Endothelial cell of umbilical vein (primary cell): ENCODE data around the gene MCU. TPM values are rescaled to one million over a fixed set of nuclear protein-coding genes. Genes with fewer than 3 reads are reported as not detected.

Experiments used
- BruUV-seq: library from RNA; stranded (reverse); fragments of 400-500 nt; replicated peaks from 2 replicates; lab custom pipeline; 2021; lab: Mats Ljungman, UMichigan
- CTCF ChIA-PET: fragments of 300-600, 350-600 bp; sonication (Branson Sonifier 250); formaldehyde crosslinking; loops from one replicate; lab custom pipeline; 2021; ENCODE audit warnings: antibody characterized with exemption, inconsistent platforms; lab: Charles Lee
- POLR2A ChIA-PET: fragments of 300-600, 350-600 bp; sonication (Branson Sonifier 250); formaldehyde crosslinking; loops from one replicate; lab custom pipeline; 2021; ENCODE audit warnings: antibody characterized with exemption, inconsistent platforms; lab: Charles Lee
- DNase-seq: peaks from one replicate; pipeline ENCODE4 v3.0.0-alpha.2; 2011; ENCODE audit warnings: low read depth, low spot score
- FAIRE-seq: peaks from 2 replicates; lab custom pipeline; 2011; peaks lifted over from hg19 to GRCh38; lab: Jason Lieb, UNC
- H2AFZ ChIP-seq: 2 replicates; pipeline ENCODE4 v1.6.0; 2012; ENCODE audit warnings: low read depth, low read length, control low read depth, inconsistent platforms
- H3K27ac ChIP-seq: 2 replicates; pipeline ENCODE4 v1.5.1; 2011; ENCODE audit warnings: low read depth, mild to moderate bottlenecking, control low read depth, low read length, moderate library complexity; ENCODE audit not compliant: insufficient read depth
- H3K27me3 ChIP-seq, 2 experiments: 2 replicates each; pipeline versions ENCODE4 v1.6.0 to v1.6.1; 2011; ENCODE audit warnings: low read length in 2 of 2, mixed read lengths in 1 of 2; ENCODE audit not compliant: control insufficient read depth in 2 of 2, insufficient read depth in 2 of 2
- H3K36me3 ChIP-seq, 2 experiments: 2 replicates in 1 of 2; 3 replicates in 1 of 2; pipeline ENCODE4 v1.5.1; 2011; ENCODE audit warnings: low read length in 2 of 2, mild to moderate bottlenecking in 1 of 2, moderate library complexity in 1 of 2; ENCODE audit not compliant: control insufficient read depth in 2 of 2, insufficient read depth in 2 of 2; ENCODE audit errors: extremely low read depth in 1 of 2
- H3K4me1 ChIP-seq: 3 replicates; pipeline ENCODE4 v1.5.1; 2011; ENCODE audit warnings: mild to moderate bottlenecking, low read length; ENCODE audit not compliant: control insufficient read depth, insufficient read depth; ENCODE audit errors: extremely low read depth
- H3K4me2 ChIP-seq: 2 replicates; pipeline ENCODE4 v1.6.1; 2011; ENCODE audit warnings: low read length, control low read depth, mixed read lengths; ENCODE audit not compliant: insufficient read depth
- H3K4me3 ChIP-seq, 3 experiments: fragments of 200-600 bp in 1 of 3; sonication (generic), shearing (Covaris generic) in 1 of 3; replicated peaks in 1 of 3; 2 replicates each; pipeline ENCODE4 v1.5.1; 2011 to 2016; ENCODE audit warnings: control low read depth in 3 of 3, low read length in 3 of 3, mild to moderate bottlenecking in 2 of 3, inconsistent platforms in 1 of 3, low read depth in 1 of 3, moderate library complexity in 1 of 3; ENCODE audit not compliant: insufficient read depth in 1 of 3
- H3K79me2 ChIP-seq: 2 replicates; pipeline ENCODE4 v1.6.0; 2012; ENCODE audit warnings: low read length, inconsistent platforms; ENCODE audit not compliant: control insufficient read depth, insufficient read depth
- H3K9ac ChIP-seq: replicated peaks from 2 replicates; pipeline ENCODE3; 2011; ENCODE audit warnings: low read length, control low read depth; ENCODE audit not compliant: insufficient read depth; ENCODE audit errors: extremely low read depth
- H3K9me1 ChIP-seq: replicated peaks from 3 replicates; pipeline ENCODE4 v1.6.0; 2011; ENCODE audit warnings: mild to moderate bottlenecking, low read length; ENCODE audit not compliant: control insufficient read depth, insufficient read depth; ENCODE audit errors: extremely low read depth
- H3K9me3 ChIP-seq: replicated peaks from 2 replicates; pipeline ENCODE4 v1.5.1; 2012; ENCODE audit warnings: low read length, inconsistent platforms; ENCODE audit not compliant: control insufficient read depth, insufficient read depth
- H4K20me1 ChIP-seq: replicated peaks from 2 replicates; pipeline ENCODE3; 2011; ENCODE audit warnings: mild to moderate bottlenecking, low read length; ENCODE audit not compliant: control insufficient read depth, insufficient read depth; ENCODE audit errors: extremely low read depth
- EZH2 ChIP-seq: IDR thresholded peaks from 2 replicates; pipeline ENCODE4 v1.6.1; 2012; ENCODE audit warnings: borderline replicate concordance, low read depth, mild to moderate bottlenecking, moderate library complexity, low read length, inconsistent platforms; ENCODE audit not compliant: severe bottlenecking
- FOS ChIP-seq: IDR thresholded peaks from 2 replicates; pipeline ENCODE4 v1.6.1; 2011; ENCODE audit warnings: mild to moderate bottlenecking, low read length, moderate library complexity, borderline replicate concordance; ENCODE audit not compliant: insufficient read depth
- GATA2 ChIP-seq: IDR thresholded peaks from 2 replicates; pipeline ENCODE4 v1.7.0; 2011; ENCODE audit warnings: low read depth, mild to moderate bottlenecking, moderate library complexity, mixed read lengths, low read length; ENCODE audit not compliant: insufficient read length, insufficient read depth
- JUN ChIP-seq: IDR thresholded peaks from 2 replicates; pipeline ENCODE4 v1.6.1; 2011; ENCODE audit warnings: borderline replicate concordance, low read depth; ENCODE audit not compliant: insufficient read length, insufficient read depth
- MYC ChIP-seq: IDR thresholded peaks from one replicate; pipeline ENCODE4 v1.6.1; 2011; ENCODE audit warnings: mild to moderate bottlenecking, low read depth, low read length
- POLR2A ChIP-seq: IDR thresholded peaks from 2 replicates; pipeline ENCODE4 v1.6.1; 2012; ENCODE audit warnings: low read depth, mild to moderate bottlenecking, control low read depth, low read length
- POLR2AphosphoS5 ChIP-seq: IDR thresholded peaks from 2 replicates; pipeline ENCODE4 v1.6.1; 2012; ENCODE audit warnings: low read depth, mild to moderate bottlenecking, control low read depth, low read length, moderate library complexity; ENCODE audit not compliant: insufficient read depth
- dilution Hi-C: fragments of 300-500 bp; cut with MboI; formaldehyde crosslinking; loops from one replicate; pipeline ENCODE4 v1.15.0; 2019; ENCODE audit warnings: low sequenced_read_pairs; ENCODE audit not compliant: extremely low pct_ligation_motif_present
- intact Hi-C: fragments of 100-400 bp; cut with micrococcal nuclease; formaldehyde crosslinking; loops from one replicate; pipeline ENCODE4 v1.10.0; 2022
- polyA plus RNA-seq, 4 experiments: library from polyadenylated mRNA; depleted of rRNA in 3 of 4; stranded (reverse) in 3 of 4; unstranded in 1 of 4; fragments of >200 nt; gene quantifications; 2 replicates each; pipeline versions ENCODE4 v1.2.1 to v1.2.3, GENCODE V29; 2011 to 2012; ENCODE audit warnings: missing spikeins in 1 of 4
- total RNA-seq: library from RNA; stranded (reverse); gene quantifications from 2 replicates; pipeline ENCODE4 v1.2.3, GENCODE V29; 2021
- TF ChIP-seq, protein P1 (sequence below): IDR thresholded peaks from 2 replicates; pipeline ENCODE4 v1.6.1; 2011; ENCODE audit not compliant: insufficient read depth, insufficient read length
- TF ChIP-seq, protein P2 (sequence below), 2 donors: IDR thresholded peaks; 1 replicate in 1 of 2; 2 replicates in 1 of 2; pipeline ENCODE4 v1.5.1; 2011; ENCODE audit warnings: low read length in 2 of 2, mild to moderate bottlenecking in 2 of 2, moderate library complexity in 2 of 2, control low read depth in 1 of 2, inconsistent platforms in 1 of 2, low read depth in 1 of 2; ENCODE audit not compliant: insufficient read depth in 1 of 2; ENCODE audit errors: extremely low read depth in 1 of 2

The MCU gene
- total and polyA plus RNA-seq, 2 donors (not counting 3 experiments of a cell fraction or from before 2014, with no cell fraction given), result 25.2 to 37.2 TPM

DNA sequence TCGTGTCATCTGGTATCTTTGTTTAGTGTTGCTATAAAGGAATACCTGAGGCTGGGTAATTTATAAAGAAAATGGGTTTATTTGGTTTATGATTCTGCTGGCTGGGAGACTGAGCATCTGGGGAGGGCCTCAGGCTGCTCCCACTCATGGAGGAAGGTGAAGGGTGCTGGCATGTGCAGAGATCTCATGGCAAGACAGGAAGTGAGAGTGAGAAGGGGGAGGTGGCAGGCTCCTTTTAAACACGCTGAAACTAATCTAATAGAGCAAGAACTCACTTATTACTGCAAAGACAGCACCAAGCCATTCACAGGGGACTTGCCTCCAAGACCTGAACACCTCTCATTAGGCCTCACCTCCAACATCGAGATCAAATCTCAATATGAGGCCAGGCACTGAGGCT is 212.9 kb downstream of the MCU start:
- no TSS peak for BruUV-seq
- no peak for FAIRE-seq
- no peaks in the 10 kb centered on the region for H3K9me1 ChIP-seq
- dilution Hi-C loops (no loop called here), intact Hi-C loops (no loop called here)
- H3K4me3 ChIP-seq, result no peak overlapping the region
- CTCF ChIA-PET, result no interaction called here
- POLR2A ChIA-PET, result no interaction called here
- H4K20me1 ChIP-seq, result no peaks in the 10 kb centered on the region
- no peaks in the 10 kb centered on the region for H3K36me3 ChIP-seq
- TF ChIP-seq POLR2A (no peak), POLR2AphosphoS5 (no peak)
- H3K9me3 ChIP-seq, result no peaks in the 10 kb centered on the region
- no peak overlapping the region for H3K4me2 ChIP-seq
- no peak overlapping the region for H3K27ac ChIP-seq
- no peak overlapping the region for H2AFZ ChIP-seq
- DNase-seq, result no peak
- H3K9ac ChIP-seq, result no peak overlapping the region
- no peaks in the 10 kb centered on the region for H3K4me1 ChIP-seq
- no peaks in the 10 kb centered on the region for H3K27me3 ChIP-seq
- H3K79me2 ChIP-seq, result no peaks in the 10 kb centered on the region

DNA sequence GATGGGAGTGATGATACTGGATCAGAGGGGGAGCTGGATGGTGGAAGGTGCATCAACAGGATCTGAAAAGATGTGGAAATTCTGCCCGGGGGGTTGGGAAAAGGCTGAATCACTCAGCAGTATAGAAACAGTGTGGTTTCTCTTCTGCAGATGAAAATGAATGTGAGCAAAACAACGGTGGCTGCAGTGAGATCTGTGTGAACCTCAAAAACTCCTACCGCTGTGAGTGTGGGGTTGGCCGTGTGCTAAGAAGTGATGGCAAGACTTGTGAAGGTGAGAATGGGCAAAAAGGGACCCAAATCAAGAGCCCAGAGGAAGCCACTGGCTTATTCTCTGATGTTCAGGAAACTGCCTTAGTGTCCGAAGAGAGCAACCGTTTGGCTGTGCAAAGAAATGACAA is 214.5 kb downstream of the MCU start:
- intact Hi-C loops, result no loop called here
- H3K9me3 ChIP-seq, result no peaks in the 10 kb centered on the region
- ChIA-PET CTCF (no interaction called here), POLR2A (no interaction called here)
- DNase-seq, result no peak
- H2AFZ ChIP-seq, result no peak overlapping the region
- no peak overlapping the region for H3K27ac ChIP-seq
- no peaks in the 10 kb centered on the region for H3K79me2 ChIP-seq
- dilution Hi-C loops, result no loop called here
- H3K4me2 ChIP-seq, result no peak overlapping the region
- H3K27me3 ChIP-seq, result no peaks in the 10 kb centered on the region
- no peak for TF ChIP-seq JUN
- no peak for TF ChIP-seq FOS
- no peak for TF ChIP-seq EZH2
- TF ChIP-seq POLR2A, result no peak
- TF ChIP-seq, protein P1, sequence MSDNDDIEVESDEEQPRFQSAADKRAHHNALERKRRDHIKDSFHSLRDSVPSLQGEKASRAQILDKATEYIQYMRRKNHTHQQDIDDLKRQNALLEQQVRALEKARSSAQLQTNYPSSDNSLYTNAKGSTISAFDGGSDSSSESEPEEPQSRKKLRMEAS, result no peak
- no peak for TF ChIP-seq GATA2
- TF ChIP-seq MYC, result no peak
- no peak for TF ChIP-seq POLR2AphosphoS5
- TF ChIP-seq, protein P2, sequence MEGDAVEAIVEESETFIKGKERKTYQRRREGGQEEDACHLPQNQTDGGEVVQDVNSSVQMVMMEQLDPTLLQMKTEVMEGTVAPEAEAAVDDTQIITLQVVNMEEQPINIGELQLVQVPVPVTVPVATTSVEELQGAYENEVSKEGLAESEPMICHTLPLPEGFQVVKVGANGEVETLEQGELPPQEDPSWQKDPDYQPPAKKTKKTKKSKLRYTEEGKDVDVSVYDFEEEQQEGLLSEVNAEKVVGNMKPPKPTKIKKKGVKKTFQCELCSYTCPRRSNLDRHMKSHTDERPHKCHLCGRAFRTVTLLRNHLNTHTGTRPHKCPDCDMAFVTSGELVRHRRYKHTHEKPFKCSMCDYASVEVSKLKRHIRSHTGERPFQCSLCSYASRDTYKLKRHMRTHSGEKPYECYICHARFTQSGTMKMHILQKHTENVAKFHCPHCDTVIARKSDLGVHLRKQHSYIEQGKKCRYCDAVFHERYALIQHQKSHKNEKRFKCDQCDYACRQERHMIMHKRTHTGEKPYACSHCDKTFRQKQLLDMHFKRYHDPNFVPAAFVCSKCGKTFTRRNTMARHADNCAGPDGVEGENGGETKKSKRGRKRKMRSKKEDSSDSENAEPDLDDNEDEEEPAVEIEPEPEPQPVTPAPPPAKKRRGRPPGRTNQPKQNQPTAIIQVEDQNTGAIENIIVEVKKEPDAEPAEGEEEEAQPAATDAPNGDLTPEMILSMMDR (IDR thresholded peaks at IDR 0.05; ENCODE audit: extremely low read depth in 1 of 2, insufficient read depth in 1 of 2, low read depth in 1 of 2, low read length in 2 of 2), result no peak
- no peak for FAIRE-seq
- no peaks in the 10 kb centered on the region for H3K36me3 ChIP-seq
- no TSS peak for BruUV-seq
- no peaks in the 10 kb centered on the region for H3K9me1 ChIP-seq
- H3K4me1 ChIP-seq, result no peaks in the 10 kb centered on the region
- no peak overlapping the region for H3K9ac ChIP-seq
- H3K4me3 ChIP-seq, result no peak overlapping the region
- H4K20me1 ChIP-seq, result no peaks in the 10 kb centered on the region
